ENCODE measurements around the gene GPR17.

Gene GPR17

GRCh38 chr2:127673291-127674069, 27.5 kb downstream of the GPR17 start:
- DNase-seq: no peak

- DNase-seq: no peak
Measured at GRCh38 chr2:127674241-127675209, 28.6 kb downstream of the GPR17 start.

GRCh38 chr2:127675331-127676261, 29.6 kb downstream of the GPR17 start, which contains the start of gene LIMS2:
LIMS2 (minus strand) TSS chr2:127675530; CDS start chr2:127675024, 506 bp downstream.
- peak; percentile 43 for DNase-seq

GRCh38 chr2:127676906-127677305, 31.0 kb downstream of the GPR17 start:
- no peak for DNase-seq

- DNase-seq: no peak
Measured at GRCh38 chr2:127678531-127678930, 32.6 kb downstream of the GPR17 start.

GRCh38 chr2:127678991-127679390, 33.0 kb downstream of the GPR17 start:
- no peak for DNase-seq

GRCh38 chr2:127679680-127680361, 33.9 kb downstream of the GPR17 start:
- no peak for DNase-seq

GRCh38 chr2:127680706-127681287, 34.8 kb downstream of the GPR17 start:
- DNase-seq: no peak

- DNase-seq: no peak
Measured at GRCh38 chr2:127681288-127681804, 35.4 kb downstream of the GPR17 start.

GRCh38 chr2:127681976-127682857, 36.3 kb downstream of the GPR17 start:
- no peak for DNase-seq

GRCh38 chr2:127683056-127683455, 37.1 kb downstream of the GPR17 start:
- DNase-seq: no peak

- no peak for DNase-seq
Measured at GRCh38 chr2:127683757-127684156, 37.8 kb downstream of the GPR17 start.

GRCh38 chr2:127685410-127686080, 39.6 kb downstream of the GPR17 start:
- no peak for DNase-seq

- no peak for DNase-seq
Measured at GRCh38 chr2:127688405-127688804, 42.5 kb downstream of the GPR17 start.

GRCh38 chr2:127690696-127691095, 44.7 kb downstream of the GPR17 start:
- DNase-seq: no peak

GRCh38 chr2:127694986-127695385, 49.0 kb downstream of the GPR17 start:
- DNase-seq: no peak

- DNase-seq: no peak
Measured at GRCh38 chr2:127695491-127696472, 49.8 kb downstream of the GPR17 start.

- no peak for DNase-seq
Measured at GRCh38 chr2:127697482-127698180, 51.7 kb downstream of the GPR17 start.
